H1 (cell line): Measurements from ENCODE around the gene COPS6. TPM values are rescaled to one million over a fixed set of nuclear protein-coding genes. Genes with fewer than 3 reads are reported as not detected.

Experiments
- CTCF ChIA-PET: fragments of 300-600 bp; sonication (Branson Sonifier 250); formaldehyde crosslinking; loops from one replicate; lab custom pipeline; 2021; ENCODE audit not compliant: partially characterized antibody; lab: Charles Lee
- POLR2A ChIA-PET: fragments of 300-600 bp; sonication (Branson Sonifier 250); formaldehyde crosslinking; loops from one replicate; lab custom pipeline; 2021; ENCODE audit warnings: inconsistent platforms; ENCODE audit not compliant: partially characterized antibody; lab: Charles Lee
- DNase-seq, 2 experiments: peaks; one replicate each; pipeline versions ENCODE4 v3.0.0 to v3.0.0-alpha.2; 2010 to 2022; ENCODE audit warnings: low spot score in 2 of 2, low read depth in 1 of 2, mixed read lengths in 1 of 2
- FAIRE-seq: peaks from 2 replicates; lab custom pipeline; 2011; peaks lifted over from hg19 to GRCh38; lab: Jason Lieb, UNC
- H2AFZ ChIP-seq: 2 replicates; pipeline ENCODE4 v1.8.1; 2012; ENCODE audit warnings: low read length, inconsistent platforms
- H2AK5ac ChIP-seq: 2 replicates; pipeline ENCODE4 v1.6.1; 2013; ENCODE audit warnings: low read depth, low read length
- H2BK120ac ChIP-seq: replicated peaks from 2 replicates; pipeline ENCODE3; 2013; ENCODE audit warnings: low read depth, low read length, inconsistent platforms
- H2BK12ac ChIP-seq: 2 replicates; pipeline ENCODE4 v1.6.1; 2013; ENCODE audit warnings: low read depth, low read length
- H2BK15ac ChIP-seq: 2 replicates; pipeline ENCODE4 v1.6.1; 2013; ENCODE audit warnings: low read length
- H2BK20ac ChIP-seq: 2 replicates; pipeline ENCODE4 v1.6.1; 2013; ENCODE audit warnings: low read length
- H2BK5ac ChIP-seq: 2 replicates; pipeline ENCODE4 v1.6.1; 2013; ENCODE audit warnings: low read depth, low read length
- H3K14ac ChIP-seq: 2 replicates; pipeline ENCODE4 v1.6.1; 2013; ENCODE audit warnings: inconsistent platforms; ENCODE audit not compliant: insufficient read length
- H3K18ac ChIP-seq: 2 replicates; pipeline ENCODE4 v1.6.1; 2013; ENCODE audit warnings: low read length; ENCODE audit errors: extremely low read depth
- H3K23ac ChIP-seq: 2 replicates; pipeline ENCODE4 v1.6.1; 2013; ENCODE audit warnings: inconsistent platforms; ENCODE audit not compliant: insufficient read length
- H3K23me2 ChIP-seq: 2 replicates; pipeline ENCODE4 v1.6.1; 2013; ENCODE audit warnings: low read depth, low read length
- H3K27ac ChIP-seq: 2 replicates; pipeline ENCODE4 v1.6.1; 2011; ENCODE audit warnings: low read depth, low read length, inconsistent platforms
- H3K27me3 ChIP-seq, 4 experiments: replicated peaks in 1 of 4; 1 replicate in 1 of 4; 2 replicates in 3 of 4; pipeline versions ENCODE4 v1.6.1 to v1.8.1; 2011 to 2013; ENCODE audit warnings: low read length in 3 of 4, mild to moderate bottlenecking in 3 of 4, inconsistent platforms in 2 of 4, mixed read lengths in 2 of 4, moderate library complexity in 1 of 4; ENCODE audit not compliant: control insufficient read depth in 3 of 4, insufficient read depth in 3 of 4; ENCODE audit errors: extremely low read depth in 1 of 4
- H3K36me3 ChIP-seq, 4 experiments: 2 replicates each; pipeline versions ENCODE4 v1.6.1 to v1.8.1; 2011 to 2013; ENCODE audit warnings: mild to moderate bottlenecking in 4 of 4, low read length in 3 of 4, moderate library complexity in 2 of 4, control low read depth in 1 of 4, inconsistent platforms in 1 of 4; ENCODE audit not compliant: insufficient read depth in 4 of 4, control insufficient read depth in 2 of 4
- H3K4ac ChIP-seq: replicated peaks from 2 replicates; pipeline ENCODE3; 2013; ENCODE audit warnings: low read length, low read depth, mixed read lengths, inconsistent platforms; ENCODE audit not compliant: insufficient read length
- H3K4me1 ChIP-seq, 4 experiments: replicated peaks in 1 of 4; 1 replicate in 1 of 4; 2 replicates in 3 of 4; pipeline versions ENCODE4 v1.6.1 to v1.8.1; 2011 to 2013; ENCODE audit warnings: low read length in 3 of 4, inconsistent platforms in 2 of 4, mixed read lengths in 1 of 4; ENCODE audit not compliant: insufficient read depth in 4 of 4, control insufficient read depth in 3 of 4
- H3K4me2 ChIP-seq, 2 experiments: 2 replicates each; pipeline versions ENCODE4 v1.6.1 to v1.8.1; 2011 to 2013; ENCODE audit warnings: low read depth in 2 of 2, low read length in 2 of 2, control low read depth in 1 of 2, inconsistent platforms in 1 of 2, mild to moderate bottlenecking in 1 of 2; ENCODE audit not compliant: insufficient read depth in 1 of 2
- H3K4me3 ChIP-seq, 4 experiments: fragments of 200-600, 300-600 bp in 1 of 4; sonication (generic), shearing (Covaris generic), sonication (Bioruptor Twin) in 1 of 4; 2 replicates each; pipeline versions ENCODE4 v1.5.1 to v1.8.1; 2011 to 2016; ENCODE audit warnings: low read length in 4 of 4, low read depth in 3 of 4, control low read depth in 2 of 4, inconsistent platforms in 2 of 4, mild to moderate bottlenecking in 2 of 4, mixed read lengths in 1 of 4, moderate library complexity in 1 of 4; ENCODE audit not compliant: insufficient read depth in 2 of 4; ENCODE audit errors: extremely low read depth in 1 of 4
- H3K56ac ChIP-seq: replicated peaks from 2 replicates; pipeline ENCODE3; 2013; ENCODE audit warnings: low read depth, mild to moderate bottlenecking, mixed read lengths, low read length, inconsistent platforms; ENCODE audit not compliant: insufficient read length
- H3K79me1 ChIP-seq: 2 replicates; pipeline ENCODE4 v1.6.1; 2013; ENCODE audit warnings: low read depth, low read length, control low read depth
- H3K79me2 ChIP-seq, 2 experiments: 2 replicates each; pipeline versions ENCODE4 v1.6.1 to v1.8.1; 2012 to 2013; ENCODE audit warnings: low read length in 2 of 2, mild to moderate bottlenecking in 2 of 2, inconsistent platforms in 1 of 2; ENCODE audit not compliant: insufficient read depth in 2 of 2, control insufficient read depth in 1 of 2
- H3K9ac ChIP-seq, 4 experiments: replicated peaks in 1 of 4; 1 replicate in 1 of 4; 2 replicates in 3 of 4; pipeline versions ENCODE4 v1.6.1 to v1.8.1; 2011 to 2013; ENCODE audit warnings: low read depth in 3 of 4, low read length in 3 of 4, control low read depth in 2 of 4, mild to moderate bottlenecking in 2 of 4, moderate library complexity in 2 of 4, inconsistent platforms in 1 of 4; ENCODE audit errors: extremely low read depth in 1 of 4
- H3K9me3 ChIP-seq, 2 experiments: 2 replicates each; pipeline versions ENCODE4 v1.6.1 to v1.8.1; 2012 to 2013; ENCODE audit warnings: mild to moderate bottlenecking in 2 of 2, moderate library complexity in 2 of 2, control low read depth in 1 of 2, inconsistent platforms in 1 of 2, low read depth in 1 of 2, low read length in 1 of 2, mixed read lengths in 1 of 2; ENCODE audit not compliant: insufficient read depth in 2 of 2
- H4K20me1 ChIP-seq, 2 experiments: replicated peaks in 1 of 2; 2 replicates each; pipeline versions ENCODE3 to v1.8.1; 2011 to 2013; ENCODE audit warnings: inconsistent platforms in 2 of 2, low read length in 2 of 2, mild to moderate bottlenecking in 1 of 2; ENCODE audit not compliant: insufficient read depth in 2 of 2, control insufficient read depth in 1 of 2
- H4K5ac ChIP-seq: 2 replicates; pipeline ENCODE4 v1.6.1; 2013; ENCODE audit warnings: low read length, low read depth, mixed read lengths, inconsistent platforms; ENCODE audit not compliant: insufficient read length
- H4K8ac ChIP-seq: 2 replicates; pipeline ENCODE4 v1.8.0; 2013; ENCODE audit warnings: mild to moderate bottlenecking, moderate library complexity, low read length, inconsistent platforms; ENCODE audit not compliant: insufficient read depth; ENCODE audit errors: extremely low read depth
- H4K91ac ChIP-seq: replicated peaks from 2 replicates; pipeline ENCODE3; 2013; ENCODE audit warnings: low read length, mixed read lengths, inconsistent platforms; ENCODE audit not compliant: insufficient read length
- ATF2 ChIP-seq: IDR thresholded peaks from 2 replicates; pipeline ENCODE4 v1.6.1; 2012; ENCODE audit warnings: low read length, inconsistent platforms
- CREB1 ChIP-seq: IDR thresholded peaks from 2 replicates; pipeline ENCODE4 v1.6.1; 2012; ENCODE audit warnings: inconsistent platforms
- WGBS, 2 experiments: shearing (Covaris generic) in 1 of 2; methylation state at CpG; one replicate each; pipeline versions ENCODE4 v1.1.6 to v1.1.7; 2013 to 2015; ENCODE audit warnings: low lambda C conversion rate in 2 of 2, mixed read lengths in 2 of 2, inconsistent platforms in 1 of 2, low coverage in 1 of 2, missing lambda C conversion rate in 1 of 2; ENCODE audit not compliant: insufficient replicate concordance in 2 of 2, insufficient coverage in 1 of 2, insufficient read length in 1 of 2; ENCODE audit errors: extremely low coverage in 1 of 2, missing lambda C conversion rate in 1 of 2; 5-methylcytosine and 5-hydroxymethylcytosine counted together
- polyA plus RNA-seq, 7 experiments: library from polyadenylated mRNA; depleted of rRNA in 3 of 7; stranded (reverse) in 5 of 7; unstranded in 2 of 7; fragments of >200 nt in 5 of 7; fragments of 200-250 nt in 2 of 7; gene quantifications; 1 replicate in 5 of 7; 2 replicates in 1 of 7; 4 replicates in 1 of 7; pipeline versions ENCODE4 v1.2.1 to v1.2.3, GENCODE V29; 2011 to 2013; ENCODE audit warnings: missing spikeins in 2 of 7, mixed read lengths in 2 of 7
- total RNA-seq: library from RNA; stranded (reverse); fragmentation: NEBNext Ultra II Directional; extraction: Animal tissue kit (Norgen Biotek cat#: 25700); gene quantifications from 2 replicates; pipeline ENCODE4 v1.2.1, GENCODE V29; 2021

COPS6 gene
- total and polyA plus RNA-seq, 2 of the 8 experiments (the other 6 are each of a cell fraction or from before 2014, with no cell fraction given): 127 to 225 TPM

GRCh38 chr7:100093498-100093897 is 4.7 kb downstream of the COPS6 start:
- Histone ChIP-seq H3K27me3 (no peaks in the 10 kb centered on the region), H2BK20ac (no peak overlapping the region), H4K8ac (no peak overlapping the region), H2BK12ac (no peak overlapping the region), H4K20me1 (peaks cover 26 to 34% of the 10 kb centered on the region in 2 experiments), H2AFZ (no peak overlapping the region), H3K18ac (no peak overlapping the region), H3K56ac (no peak overlapping the region), H2BK15ac (no peak overlapping the region), H3K14ac (no peak overlapping the region), H3K79me2 (peaks cover 0 to 30% of the 10 kb centered on the region in 2 experiments; a peak in 3 of 4 replicates), H3K79me1 (peaks cover 14% of the 10 kb centered on the region), H3K23ac (no peak overlapping the region), H3K23me2 (peaks cover 2% of the 10 kb centered on the region; the same call in 1 of the 2 replicates), H3K4ac (no peak overlapping the region), H3K27ac (peak overlapping the region; percentile 5; the same call in 1 of the 2 replicates), H3K36me3 (peaks cover 70 to 81% (median 75%) of the 10 kb centered on the region in 4 experiments), H3K4me2 (no peak overlapping the region), H3K4me3 (no peak overlapping the region), H2AK5ac (no peak overlapping the region), H3K9me3 (no peaks in the 10 kb centered on the region), H2BK120ac (no peak overlapping the region), H4K5ac (no peak overlapping the region), H4K91ac (no peak overlapping the region), H3K4me1 (no peaks in the 10 kb centered on the region; a peak in 1 of 7 replicates), H2BK5ac (no peak overlapping the region; the same call in 1 of the 2 replicates), H3K9ac (no peak overlapping the region)
- no peak for TF ChIP-seq CREB1
- peak; percentile 46; the same call in 1 of the 2 replicates for TF ChIP-seq ATF2
- CTCF ChIA-PET: no interaction called here
- DNase-seq: no peak
- WGBS, 2 experiments: 88% methylated on average over 13 of the region's 13 CpGs; no CpG with 5 or more reads in 1 of the 2 experiments
- POLR2A ChIA-PET: interaction anchor here (0.9 to 19.5 kb wide), 14 partner anchors 9 to 401 kb away, joined by 3 to 722 read pairs (median 4); partner anchors contain the start of genes AP4M1, COPS6, MCM7 and ZNF3
- FAIRE-seq: no peak
